Colonic mucosa (tissue), 4 donors: ENCODE measurements around the gene ARHGEF26. TPM values are rescaled to one million over a fixed set of nuclear protein-coding genes. Genes with fewer than 3 reads are reported as not detected.

Experiments
- DNase-seq: peaks from one replicate; pipeline ENCODE4 v3.0.0-alpha.2; 2020
- H3K27ac ChIP-seq: fragments of 200-600 bp; one replicate; pipeline ENCODE4 v1.8.0; 2021
- H3K27me3 ChIP-seq: fragments of 200-600 bp; one replicate; pipeline ENCODE4 v1.8.0; 2021
- H3K36me3 ChIP-seq: fragments of 200-600 bp; one replicate; pipeline ENCODE4 v1.8.0; 2021
- H3K4me1 ChIP-seq: fragments of 200-600 bp; one replicate; pipeline ENCODE4 v1.8.0; 2021; ENCODE audit warnings: mild to moderate bottlenecking
- H3K4me3 ChIP-seq: fragments of 200-600 bp; one replicate; pipeline ENCODE4 v1.8.0; 2021
- H3K9ac ChIP-seq, 2 donors: one replicate each; pipeline ENCODE4 v1.7.0; 2013; ENCODE audit warnings: control low read depth in 2 of 2, low read depth in 2 of 2, low read length in 2 of 2
- H3K9me3 ChIP-seq: fragments of 200-600 bp; one replicate; pipeline ENCODE4 v1.8.0; 2021
- intact Hi-C: fragments of 100-400 bp; cut with DNase I; formaldehyde crosslinking; loops from one replicate; pipeline ENCODE4 v1.14.1; 2022
- total RNA-seq, 2 donors: library from RNA; stranded (reverse); fragmentation: NEBNext Ultra II Directional in 1 of 2; extraction: Animal tissue kit (Norgen Biotek cat#: 25700) in 1 of 2; gene quantifications; one replicate each; pipeline ENCODE4 v1.2.1, GENCODE V29; 2021
- TF ChIP-seq, protein P1 (sequence below): fragments of 200-600 bp; IDR thresholded peaks from one replicate; pipeline ENCODE4 v1.8.0; 2022; ENCODE audit warnings: antibody characterized with exemption, mild to moderate bottlenecking
- donor health status: healthy.
- donor health status: DM: no; HTN: no; CAD: no.
- donor health status: DM: no; HTN: no; CAD: no.

The ARHGEF26 gene
- total RNA-seq, 2 donors from 2014 or later, result 5.2 to 6.6 TPM

DNA sequence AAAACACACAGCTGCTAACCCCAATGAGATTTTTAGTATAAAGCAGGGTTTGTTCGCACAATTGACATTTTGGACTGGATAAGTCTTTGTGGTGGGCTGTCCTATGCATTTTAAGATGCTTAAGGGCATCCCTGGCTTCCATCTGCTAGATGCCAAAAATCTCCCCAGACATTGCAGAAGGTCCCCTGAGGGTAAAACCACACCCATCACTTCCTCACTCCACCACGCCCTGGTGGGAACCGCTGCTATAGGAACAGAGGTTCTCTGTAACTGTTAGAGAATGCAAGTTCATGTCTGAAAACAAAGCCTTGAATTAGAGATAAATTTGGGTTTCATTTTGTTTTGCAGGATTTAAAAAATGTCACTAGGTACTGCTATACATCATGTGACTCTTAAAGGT, 67.7 kb downstream of the ARHGEF26 start:
- Histone ChIP-seq H3K9ac (no peak overlapping the region), H3K4me1 (no peaks in the 10 kb centered on the region), H3K27me3 (no peaks in the 10 kb centered on the region), H3K27ac (no peak overlapping the region), H3K9me3 (no peaks in the 10 kb centered on the region), H3K4me3 (no peak overlapping the region), H3K36me3 (no peaks in the 10 kb centered on the region)
- intact Hi-C loops, result no loop called here
- TF ChIP-seq, protein P1, sequence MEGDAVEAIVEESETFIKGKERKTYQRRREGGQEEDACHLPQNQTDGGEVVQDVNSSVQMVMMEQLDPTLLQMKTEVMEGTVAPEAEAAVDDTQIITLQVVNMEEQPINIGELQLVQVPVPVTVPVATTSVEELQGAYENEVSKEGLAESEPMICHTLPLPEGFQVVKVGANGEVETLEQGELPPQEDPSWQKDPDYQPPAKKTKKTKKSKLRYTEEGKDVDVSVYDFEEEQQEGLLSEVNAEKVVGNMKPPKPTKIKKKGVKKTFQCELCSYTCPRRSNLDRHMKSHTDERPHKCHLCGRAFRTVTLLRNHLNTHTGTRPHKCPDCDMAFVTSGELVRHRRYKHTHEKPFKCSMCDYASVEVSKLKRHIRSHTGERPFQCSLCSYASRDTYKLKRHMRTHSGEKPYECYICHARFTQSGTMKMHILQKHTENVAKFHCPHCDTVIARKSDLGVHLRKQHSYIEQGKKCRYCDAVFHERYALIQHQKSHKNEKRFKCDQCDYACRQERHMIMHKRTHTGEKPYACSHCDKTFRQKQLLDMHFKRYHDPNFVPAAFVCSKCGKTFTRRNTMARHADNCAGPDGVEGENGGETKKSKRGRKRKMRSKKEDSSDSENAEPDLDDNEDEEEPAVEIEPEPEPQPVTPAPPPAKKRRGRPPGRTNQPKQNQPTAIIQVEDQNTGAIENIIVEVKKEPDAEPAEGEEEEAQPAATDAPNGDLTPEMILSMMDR, result no peak
- DNase-seq, result no peak

DNA sequence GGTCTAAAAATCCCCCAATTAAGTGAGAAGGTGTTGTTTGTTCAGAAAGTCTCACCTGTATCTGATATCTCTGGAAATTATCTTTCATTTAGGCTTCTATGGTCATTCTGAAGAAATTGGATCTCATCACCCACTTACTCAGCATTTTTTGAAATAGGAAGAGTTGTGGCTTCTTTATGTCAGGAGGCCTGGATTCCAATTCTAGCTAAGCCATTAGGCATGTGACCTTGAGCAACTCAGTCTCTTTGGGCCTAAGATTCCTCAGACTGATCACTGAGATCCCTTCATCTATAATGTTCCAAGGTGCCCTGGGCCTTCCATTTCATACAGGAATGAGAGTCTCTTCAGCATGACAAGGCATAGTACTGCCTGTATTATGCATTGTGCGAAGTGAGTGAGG, 70.3 kb downstream of the ARHGEF26 start:
- no peaks in the 10 kb centered on the region for H3K9me3 ChIP-seq
- no peak overlapping the region for H3K27ac ChIP-seq
- no peak overlapping the region for H3K4me3 ChIP-seq
- H3K9ac ChIP-seq, result no peak overlapping the region
- no peak for DNase-seq
- H3K36me3 ChIP-seq, result no peaks in the 10 kb centered on the region
- TF ChIP-seq, protein P1, result no peak
- no peaks in the 10 kb centered on the region for H3K4me1 ChIP-seq
- H3K27me3 ChIP-seq, result no peaks in the 10 kb centered on the region
- intact Hi-C loops, result no loop called here

DNA sequence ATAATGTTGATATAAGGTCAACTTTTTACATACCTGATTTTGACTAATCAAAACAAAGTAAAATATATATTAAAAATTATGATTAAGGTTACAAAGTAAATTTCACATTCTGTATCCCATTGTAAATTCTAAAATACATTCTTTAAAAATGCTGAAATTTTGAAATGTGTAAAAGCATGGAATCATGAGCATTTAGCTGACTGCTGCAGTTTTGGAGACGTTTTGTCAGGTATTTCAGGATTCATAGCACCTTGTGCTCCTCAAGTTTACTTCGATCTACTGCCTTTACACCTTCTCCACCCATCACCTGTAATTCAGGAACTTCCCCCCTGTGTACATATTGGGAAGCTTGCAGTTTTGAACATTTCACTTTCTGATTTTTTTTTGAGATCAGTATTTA, 71.0 kb downstream of the ARHGEF26 start:
- TF ChIP-seq, protein P1, result no peak
- H3K4me1 ChIP-seq, result no peaks in the 10 kb centered on the region
- H3K27ac ChIP-seq, result no peak overlapping the region
- no peaks in the 10 kb centered on the region for H3K36me3 ChIP-seq
- no peaks in the 10 kb centered on the region for H3K27me3 ChIP-seq
- H3K4me3 ChIP-seq, result no peak overlapping the region
- DNase-seq, result no peak
- intact Hi-C loops, result no loop called here
- no peaks in the 10 kb centered on the region for H3K9me3 ChIP-seq
- H3K9ac ChIP-seq, result no peak overlapping the region

DNA sequence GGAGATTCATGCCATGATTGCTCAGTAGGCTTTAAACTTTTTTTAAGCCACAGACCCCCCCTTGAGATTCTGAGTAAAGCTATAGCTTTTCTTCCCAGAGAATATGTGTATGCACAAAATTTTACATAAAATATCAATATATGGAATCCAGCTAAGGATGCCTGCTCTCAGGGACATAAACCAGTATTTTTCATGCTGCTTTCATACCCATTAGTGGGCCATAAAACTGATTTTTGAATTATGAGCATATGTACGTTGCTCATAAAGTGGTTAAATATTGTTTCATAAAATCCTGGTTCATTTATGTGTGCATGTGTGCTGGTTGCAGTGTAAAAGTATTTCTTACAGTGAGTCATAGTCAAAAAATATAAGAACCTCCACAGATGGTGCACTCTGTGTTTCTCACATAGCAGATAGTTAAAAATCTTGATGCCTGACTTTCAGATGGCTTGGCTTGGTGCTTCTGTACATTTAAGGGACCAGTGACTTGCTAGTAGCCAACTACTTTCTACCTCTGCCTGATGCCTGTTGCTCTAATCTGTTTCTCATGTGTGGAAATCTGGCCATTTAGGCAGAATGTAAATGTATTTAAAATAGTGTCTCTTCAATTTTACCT, 71.9 kb downstream of the ARHGEF26 start:
- TF ChIP-seq, protein P1, result no peak

DNA sequence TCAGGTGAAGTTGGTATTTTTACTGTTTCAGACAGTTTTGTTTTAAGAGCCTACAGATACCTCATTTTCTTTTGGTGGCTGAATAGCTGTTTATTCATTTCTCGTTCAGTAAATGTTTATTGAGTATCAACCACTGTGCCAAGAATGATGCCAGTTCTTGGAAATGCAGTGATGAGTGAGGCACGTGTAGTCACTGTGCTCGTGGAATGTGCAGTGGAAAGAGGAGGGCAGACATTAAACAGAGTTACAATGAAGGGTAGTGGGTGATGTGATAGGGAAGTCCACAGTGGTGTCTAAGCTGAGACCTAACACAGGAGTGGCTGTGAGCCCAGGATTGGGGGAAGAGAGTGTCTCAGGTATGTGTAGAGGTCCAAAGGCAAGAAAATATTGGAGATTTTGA, 73.7 kb downstream of the ARHGEF26 start:
- DNase-seq, result no peak
- Histone ChIP-seq H3K27me3 (no peaks in the 10 kb centered on the region), H3K36me3 (no peaks in the 10 kb centered on the region), H3K27ac (no peak overlapping the region), H3K9me3 (no peaks in the 10 kb centered on the region), H3K4me1 (no peaks in the 10 kb centered on the region), H3K9ac (no peak overlapping the region), H3K4me3 (no peak overlapping the region)
- TF ChIP-seq, protein P1, result no peak
- intact Hi-C loops, result no loop called here

More for the DNA sequence above, 71.9 kb downstream of the ARHGEF26 start:
- no peaks in the 10 kb centered on the region for H3K27me3 ChIP-seq
- no peaks in the 10 kb centered on the region for H3K9me3 ChIP-seq
- no peak for DNase-seq
- intact Hi-C loops, result no loop called here
- no peak overlapping the region for H3K4me3 ChIP-seq
- H3K9ac ChIP-seq, result no peak overlapping the region
- H3K4me1 ChIP-seq, result no peaks in the 10 kb centered on the region
- H3K27ac ChIP-seq, result no peak overlapping the region
- H3K36me3 ChIP-seq, result no peaks in the 10 kb centered on the region
